Stimulated activated CD4-positive, alpha-beta T cell treated with anti-CD3 and anti-CD28 coated beads, Interleukin-15, amount 100 ng/mL, for 24 hours (primary cell): Measurements from ENCODE around the gene FBXL14.
"Not testable (repeated sequence)": the region's sequence is repeated elsewhere in the genome, so short reads cannot be mapped to it uniquely, and the experiment has no call there.

ENCODE experiments used
- DNase-seq: peaks from one replicate; pipeline ENCODE4 v3.0.0-alpha.2; 2020

Gene FBXL14

DNA sequence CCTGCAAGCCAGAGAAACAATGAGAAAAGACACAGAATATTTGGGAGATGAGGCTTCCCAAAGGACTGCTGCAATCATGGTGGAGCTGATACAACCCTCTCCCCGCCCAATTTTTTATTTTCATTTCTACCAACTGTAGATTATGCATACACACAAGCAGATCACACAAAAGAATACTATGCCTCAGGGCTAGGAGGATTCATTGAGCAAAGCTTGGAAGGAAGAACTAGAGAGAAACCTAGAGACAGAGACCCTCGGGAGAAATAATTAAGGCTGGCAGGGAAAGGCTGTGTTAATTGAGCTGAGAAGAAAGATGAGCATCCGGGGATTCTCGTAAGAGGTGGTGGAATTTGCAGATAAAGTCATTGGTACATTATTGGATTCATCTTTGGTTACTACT lies 24.8 kb upstream of the FBXL14 start:
- DNase-seq: no peak

- DNase-seq: no peak
Measured at GRCh38 chr12:1618489-1618888, 24.1 kb upstream of the FBXL14 start.

DNA sequence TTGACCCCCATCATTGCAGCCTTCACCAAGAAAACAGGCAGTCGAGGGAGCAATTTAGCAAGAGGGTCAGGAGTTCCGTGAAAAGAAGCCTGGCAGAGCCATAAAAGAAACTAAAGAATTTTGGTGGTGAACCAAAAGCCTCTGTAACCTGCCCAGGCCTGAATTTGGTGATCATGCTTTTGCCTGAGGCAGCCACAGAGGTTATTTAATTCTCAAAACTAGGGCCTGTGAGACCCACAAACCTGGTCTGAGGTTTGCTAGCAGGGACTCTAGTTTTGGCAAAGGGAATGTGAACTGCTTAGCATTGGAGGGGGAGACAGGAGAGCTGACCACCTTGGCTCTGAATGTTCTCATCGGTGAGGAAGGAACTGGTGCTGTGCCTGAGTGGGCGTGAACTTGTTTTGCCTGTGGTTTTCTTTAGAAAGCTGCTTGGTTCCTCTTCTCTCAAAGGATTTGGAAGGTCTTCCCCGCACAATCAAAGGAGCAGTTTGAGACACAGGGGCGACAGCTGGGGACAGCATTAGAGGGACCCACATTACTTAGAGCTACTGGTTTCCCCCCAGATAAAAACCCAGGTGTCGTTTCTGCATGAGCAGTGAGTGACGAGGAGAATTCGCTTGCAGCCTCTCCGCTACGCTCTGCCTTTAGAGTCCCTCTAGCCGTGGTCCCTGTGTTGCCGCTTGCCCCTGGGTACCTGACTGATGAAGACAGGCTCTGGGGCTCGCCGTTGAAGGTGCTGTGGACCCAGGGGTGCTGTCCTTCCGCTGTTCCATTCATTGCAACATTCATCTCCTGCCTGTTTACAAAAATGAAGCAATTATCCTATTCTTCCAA lies 22.1 kb upstream of the FBXL14 start:
- no peak for DNase-seq

- no peak for DNase-seq
Measured at GRCh38 chr12:1614360-1614759, 20.0 kb upstream of the FBXL14 start.

DNA sequence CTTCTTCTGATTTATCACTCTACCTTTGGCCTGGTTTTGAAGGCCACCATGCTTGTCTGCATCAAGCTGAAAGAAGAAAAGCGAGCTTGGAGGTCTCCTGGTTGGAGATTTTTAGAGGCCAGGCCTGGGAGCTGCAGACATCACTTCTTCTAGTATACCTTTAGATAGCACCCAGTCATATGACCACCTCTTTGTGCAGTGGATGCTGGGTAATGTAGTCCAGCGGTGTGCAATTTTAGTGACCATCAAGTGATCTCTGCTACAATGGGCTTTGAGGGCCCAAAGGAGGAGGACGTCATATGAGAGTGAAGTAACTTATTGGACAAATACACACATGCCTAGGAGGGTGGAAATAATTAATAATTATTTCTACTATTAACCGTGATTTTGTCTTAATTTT lies 19.5 kb upstream of the FBXL14 start:
- DNase-seq: no peak

GRCh38 chr12:1611803-1612572 lies 17.6 kb upstream of the FBXL14 start:
- DNase-seq: no peak

DNA sequence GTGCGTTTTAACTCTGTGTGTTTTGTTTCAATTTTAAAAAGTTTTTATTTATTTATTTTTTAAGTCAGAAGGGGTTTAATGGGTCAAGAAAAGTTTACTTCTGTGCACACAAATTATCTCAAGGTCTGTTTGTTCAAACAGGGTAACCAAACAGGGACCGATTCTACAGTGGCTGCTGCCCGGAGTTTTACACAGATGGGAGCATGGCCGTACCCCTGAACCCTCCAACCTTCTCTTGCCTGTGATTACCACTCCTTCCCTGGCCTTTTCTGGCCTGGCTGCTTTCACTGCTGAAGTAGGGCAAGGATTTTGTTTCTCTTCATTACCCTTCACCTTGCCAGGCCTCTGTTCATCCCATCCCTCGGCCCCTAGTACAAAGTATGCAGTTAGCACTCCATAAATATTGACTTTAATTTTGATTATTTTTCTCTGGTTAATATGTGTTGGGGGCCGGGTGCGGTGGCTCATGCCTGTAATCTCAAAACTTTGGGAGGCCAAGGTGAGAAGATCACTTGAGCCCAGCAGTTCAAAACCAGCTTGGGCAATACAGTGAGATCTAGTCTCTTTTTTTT lies 15.8 kb upstream of the FBXL14 start:
- no peak for DNase-seq

GRCh38 chr12:1608713-1609119 lies 14.3 kb upstream of the FBXL14 start:
- no peak for DNase-seq

DNA sequence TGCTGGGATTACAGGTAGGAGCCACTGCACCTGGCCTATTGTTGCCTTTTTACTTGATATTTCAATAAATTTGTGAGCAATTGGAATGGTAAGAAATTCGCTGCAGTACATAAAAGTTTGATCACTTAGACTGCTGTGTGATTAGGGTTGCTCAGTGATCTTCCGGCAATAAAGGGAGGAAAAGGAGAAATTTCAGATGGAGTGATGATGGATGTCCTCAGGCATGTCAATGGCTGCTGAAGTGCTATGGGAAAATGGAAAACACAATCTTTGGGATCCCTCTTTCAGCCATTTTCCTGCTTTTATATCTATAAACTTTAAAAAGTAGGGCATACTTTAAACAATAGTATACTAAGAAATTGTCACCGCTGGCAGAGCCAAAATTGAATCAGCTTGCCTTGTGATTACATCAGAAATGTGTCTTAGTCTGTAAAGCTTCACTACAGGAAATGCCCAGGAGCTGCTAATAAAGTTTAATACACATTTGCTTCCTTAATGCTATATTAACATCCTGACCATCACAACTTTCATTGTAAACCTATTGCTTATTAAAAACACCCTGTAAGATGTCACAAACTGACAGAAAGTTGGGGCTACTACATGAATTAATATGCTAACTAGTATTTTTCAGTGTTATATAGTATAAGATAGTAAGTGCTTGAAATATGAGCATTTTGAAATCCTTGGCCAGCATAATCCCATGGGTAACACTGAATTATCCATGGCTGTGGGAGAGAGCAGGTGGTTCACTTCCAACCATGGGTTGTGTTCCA lies 13.7 kb upstream of the FBXL14 start:
- no peak for DNase-seq

- DNase-seq: peak; percentile 87
Measured at GRCh38 chr12:1606021-1606622, 11.7 kb upstream of the FBXL14 start.

- DNase-seq: peak; percentile 58
Measured at GRCh38 chr12:1605129-1606020, 11.0 kb upstream of the FBXL14 start.

DNA sequence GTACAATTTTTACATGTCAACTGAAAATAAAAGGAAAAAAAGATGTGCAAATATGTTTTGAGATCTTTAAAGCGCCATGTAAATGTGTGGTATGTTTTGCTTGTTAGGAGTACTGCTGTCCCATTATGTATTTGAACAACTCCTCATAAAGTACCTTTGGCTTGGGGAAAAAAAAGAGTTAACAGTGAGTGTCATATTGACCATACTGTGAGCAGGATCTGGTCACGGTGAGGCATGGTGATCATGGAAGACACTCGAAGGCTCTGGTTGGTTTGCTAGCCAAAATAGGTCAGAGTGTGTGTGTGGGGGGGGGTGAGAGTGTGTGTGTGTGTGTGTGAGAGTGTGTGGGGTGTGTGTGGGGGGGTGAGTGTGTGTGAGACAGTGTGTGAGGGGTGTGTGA lies 10.1 kb upstream of the FBXL14 start:
- no peak for DNase-seq

- no peak for DNase-seq
Measured at GRCh38 chr12:1603269-1603993, 9.1 kb upstream of the FBXL14 start.

DNA sequence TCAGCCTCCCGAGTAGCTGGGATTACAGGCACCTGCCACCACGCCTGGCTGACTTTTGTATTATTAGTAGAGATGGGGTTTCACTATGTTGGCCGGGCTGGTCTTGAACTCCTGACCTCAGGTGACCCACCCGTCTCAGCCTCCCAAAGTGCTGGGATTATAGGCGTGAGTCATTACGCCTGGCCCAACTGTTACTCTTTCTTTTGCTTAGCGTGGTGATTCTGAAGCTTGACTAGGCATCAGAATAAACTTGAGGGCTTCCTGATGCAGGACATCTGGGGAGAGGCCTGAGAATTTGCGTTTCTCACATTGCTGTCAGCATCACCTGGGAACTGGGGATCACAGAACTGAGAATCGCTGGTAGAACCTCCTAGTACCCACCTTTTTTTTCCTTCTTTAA lies 8.3 kb upstream of the FBXL14 start:
- DNase-seq: not testable (repeated sequence)

DNA sequence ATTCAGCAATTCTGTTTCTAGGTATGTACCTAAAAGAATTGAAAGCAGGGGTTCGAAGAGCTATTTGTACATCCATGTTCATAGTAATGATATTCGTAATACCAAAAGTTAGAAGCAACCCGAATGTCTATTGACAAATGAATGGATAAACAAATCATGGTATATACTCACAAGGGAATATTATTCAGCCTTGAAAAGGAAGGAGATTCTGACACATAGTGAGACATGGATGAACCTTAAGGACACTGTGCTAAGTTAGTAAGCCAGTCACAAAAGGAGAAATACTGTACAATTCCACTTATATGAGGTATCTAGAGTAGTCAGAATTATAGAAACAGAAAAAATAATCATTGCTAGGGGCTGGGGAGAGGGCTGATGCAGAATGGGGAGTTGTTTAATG lies 4.4 kb upstream of the FBXL14 start:
- no peak for DNase-seq

DNA sequence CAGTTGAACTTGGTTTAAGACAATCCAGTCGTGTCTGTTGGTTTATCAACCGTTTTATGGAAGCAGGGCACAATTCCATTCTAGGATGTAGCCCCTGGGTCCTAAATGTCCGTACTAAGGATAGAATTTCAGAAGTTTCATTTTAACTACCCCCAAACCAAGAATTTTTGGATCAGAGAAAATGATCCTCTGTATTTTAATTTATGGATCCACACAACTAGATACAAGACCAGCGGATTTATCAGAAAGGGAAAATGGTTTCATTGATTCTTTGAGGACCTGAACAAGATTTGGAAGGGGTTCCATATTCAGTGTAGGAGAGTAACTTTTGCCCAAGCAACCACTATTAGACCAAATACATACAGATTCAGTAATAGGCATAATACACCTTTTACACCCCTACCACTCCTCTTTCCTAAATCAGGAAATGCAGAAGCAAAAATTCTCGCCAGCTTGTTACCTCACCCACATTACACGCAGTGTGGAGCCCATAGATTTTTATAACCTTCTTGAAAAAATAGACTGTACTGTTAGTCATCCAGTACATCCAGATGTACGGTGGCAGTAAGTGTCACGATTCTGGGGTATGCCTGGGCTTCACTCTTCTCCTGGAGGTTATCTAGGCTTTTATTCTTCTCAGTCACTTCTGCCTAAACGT lies 1.4 kb upstream of the FBXL14 start:
- DNase-seq: no peak

- DNase-seq: no peak
Measured at GRCh38 chr12:1595026-1595561, 713 bp upstream of the FBXL14 start.

DNA sequence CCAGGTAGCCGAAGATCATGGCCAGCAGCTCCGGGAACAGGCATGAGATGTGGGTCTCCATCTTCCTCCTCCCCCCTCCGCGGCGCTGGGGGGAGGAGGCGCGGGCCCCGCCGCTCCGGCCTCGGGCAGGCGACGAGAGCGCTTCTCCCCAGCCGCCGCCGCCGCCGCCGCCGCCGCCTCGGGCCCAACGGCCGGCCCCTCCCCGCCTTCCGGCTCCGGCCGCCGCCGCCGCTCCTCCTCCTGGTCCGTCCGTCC lies 448 bp downstream of the FBXL14 start:
- no peak for DNase-seq

GRCh38 chr12:1593174-1594005 lies 991 bp downstream of the FBXL14 start:
- peak; percentile 63 for DNase-seq
